IMR-90 (cell line): Measurements from ENCODE around the gene IREB2. TPM values are rescaled to one million over a fixed set of nuclear protein-coding genes. Genes with fewer than 3 reads are reported as not detected.

Experiments used
- ATAC-seq: fragments of 200-7000 bp; cut with Tn5 transposase; 2 replicates; pipeline ENCODE4 v1.9.1; 2020; ENCODE audit warnings: low read depth, mild to moderate bottlenecking, moderate library complexity
- BruUV-seq: library from RNA; stranded (reverse); fragments of 400-500 nt; replicated peaks from 2 replicates; lab custom pipeline; 2021; lab: Mats Ljungman, UMichigan
- CTCF ChIA-PET: fragments of 300-600 bp; formaldehyde crosslinking; extraction: SDS; loops from one replicate; lab custom pipeline; 2021; ENCODE audit warnings: antibody characterized with exemption; lab: Yijun Ruan, JAX
- POLR2A ChIA-PET: fragments of 300-600 bp; sonication (Branson Sonifier 250); formaldehyde crosslinking; loops from one replicate; lab custom pipeline; 2022; ENCODE audit warnings: antibody characterized with exemption; ENCODE audit not compliant: unreplicated experiment; lab: Charles Lee
- DNase-seq: peaks from one replicate; pipeline ENCODE4 v3.0.0; 2013
- H2AFZ ChIP-seq: replicated peaks from 2 replicates; pipeline ENCODE3; 2013; ENCODE audit warnings: low read length, mild to moderate bottlenecking; ENCODE audit not compliant: poor library complexity
- H2AK5ac ChIP-seq: 2 replicates; pipeline ENCODE4 v1.6.1; 2013; ENCODE audit warnings: low read depth, low read length, inconsistent platforms
- H2AK9ac ChIP-seq: replicated peaks from 2 replicates; pipeline ENCODE3; 2013; ENCODE audit warnings: mild to moderate bottlenecking, low read depth, low read length, moderate library complexity; ENCODE audit not compliant: poor library complexity
- H2BK120ac ChIP-seq: 2 replicates; pipeline ENCODE4 v1.6.1; 2013; ENCODE audit warnings: low read depth, low read length, inconsistent platforms
- H2BK15ac ChIP-seq: 3 replicates; pipeline ENCODE4 v1.6.1; 2013; ENCODE audit warnings: low read depth, low read length, inconsistent platforms
- H2BK20ac ChIP-seq: 2 replicates; pipeline ENCODE4 v1.6.1; 2013; ENCODE audit warnings: low read depth, mild to moderate bottlenecking, inconsistent platforms, low read length, moderate library complexity
- H2BK5ac ChIP-seq: 2 replicates; pipeline ENCODE4 v1.6.1; 2013; ENCODE audit warnings: mild to moderate bottlenecking, low read depth, low read length, inconsistent platforms; ENCODE audit not compliant: poor library complexity, severe bottlenecking
- H3K14ac ChIP-seq: replicated peaks from 2 replicates; pipeline ENCODE4 v1.6.1; 2013; ENCODE audit warnings: low read depth, low read length, inconsistent platforms
- H3K18ac ChIP-seq: 2 replicates; pipeline ENCODE4 v1.6.1; 2013; ENCODE audit warnings: low read depth, low read length, control low read depth
- H3K23ac ChIP-seq: 2 replicates; pipeline ENCODE4 v1.6.1; 2013; ENCODE audit warnings: low read depth, low read length, inconsistent platforms
- H3K27ac ChIP-seq: 2 replicates; pipeline ENCODE4 v1.5.1; 2013; ENCODE audit warnings: mild to moderate bottlenecking, control low read depth, low read length; ENCODE audit not compliant: insufficient read depth
- H3K27me3 ChIP-seq: 2 replicates; pipeline ENCODE4 v1.6.1; 2013; ENCODE audit warnings: low read length; ENCODE audit not compliant: control insufficient read depth, insufficient read depth
- H3K36me3 ChIP-seq: 2 replicates; pipeline ENCODE4 v1.6.1; 2013; ENCODE audit warnings: low read length, mixed read lengths; ENCODE audit not compliant: control insufficient read depth, insufficient read depth
- H3K4ac ChIP-seq: 2 replicates; pipeline ENCODE4 v1.6.1; 2013; ENCODE audit warnings: low read depth, low read length, inconsistent platforms
- H3K4me1 ChIP-seq: 2 replicates; pipeline ENCODE4 v1.6.1; 2013; ENCODE audit warnings: low read length, mixed read lengths; ENCODE audit not compliant: control insufficient read depth, insufficient read depth
- H3K4me2 ChIP-seq: 2 replicates; pipeline ENCODE4 v1.6.1; 2013; ENCODE audit warnings: low read depth, mild to moderate bottlenecking, control low read depth, low read length, moderate library complexity
- H3K4me3 ChIP-seq: 2 replicates; pipeline ENCODE4 v1.5.1; 2013; ENCODE audit warnings: low read depth, mild to moderate bottlenecking, control low read depth, low read length, moderate library complexity; ENCODE audit not compliant: insufficient read depth
- H3K56ac ChIP-seq: 2 replicates; pipeline ENCODE4 v1.6.1; 2013; ENCODE audit warnings: low read length, inconsistent platforms; ENCODE audit not compliant: insufficient read depth; ENCODE audit errors: extremely low read depth
- H3K79me1 ChIP-seq, 2 experiments: 2 replicates each; pipeline ENCODE4 v1.6.1; 2013; ENCODE audit warnings: low read length in 2 of 2, inconsistent platforms in 1 of 2, low read depth in 1 of 2
- H3K9ac ChIP-seq: 2 replicates; pipeline ENCODE4 v1.6.1; 2013; ENCODE audit warnings: low read depth, low read length, control low read depth
- H3K9me1 ChIP-seq: 2 replicates; pipeline ENCODE4 v1.6.1; 2013; ENCODE audit warnings: low read length, inconsistent platforms; ENCODE audit not compliant: insufficient read depth
- H3K9me3 ChIP-seq: 2 replicates; pipeline ENCODE4 v1.6.1; 2013; ENCODE audit warnings: low read length; ENCODE audit not compliant: control insufficient read depth, insufficient read depth
- H4K20me1 ChIP-seq: 2 replicates; pipeline ENCODE4 v1.6.1; 2013; ENCODE audit warnings: low read length, inconsistent platforms; ENCODE audit not compliant: insufficient read depth
- H4K5ac ChIP-seq: 2 replicates; pipeline ENCODE4 v1.6.1; 2013; ENCODE audit warnings: mild to moderate bottlenecking, low read depth, low read length, control low read depth
- H4K8ac ChIP-seq, 2 experiments: 2 replicates each; pipeline ENCODE4 v1.6.1; 2013; ENCODE audit warnings: low read depth in 2 of 2, low read length in 2 of 2, control low read depth in 1 of 2, inconsistent platforms in 1 of 2
- H4K91ac ChIP-seq: 2 replicates; pipeline ENCODE4 v1.6.1; 2013; ENCODE audit warnings: low read depth, low read length, inconsistent platforms; ENCODE audit not compliant: insufficient read depth
- CTCF ChIP-seq: conservative IDR thresholded peaks from 2 replicates; pipeline ENCODE4 v1.5.1; 2012; ENCODE audit warnings: mild to moderate bottlenecking, low read depth, low read length, improper control_type of control experiment
- WGBS, 2 experiments: methylation state at CpG; one replicate each; pipeline versions ENCODE4 v1.1.5 to v1.1.7; 2013; ENCODE audit warnings: missing lambda C conversion rate in 2 of 2; ENCODE audit not compliant: insufficient read length in 1 of 2; ENCODE audit errors: extremely low coverage in 2 of 2; 5-methylcytosine and 5-hydroxymethylcytosine counted together
- dilution Hi-C: fragments of 300-500 bp; cut with HindIII; formaldehyde crosslinking; loops from one replicate; pipeline ENCODE4 v1.14.3; 2018; ENCODE audit warnings: low sequenced_read_pairs; ENCODE audit not compliant: unreplicated experiment
- in situ Hi-C: fragments of 300-500 bp; cut with MboI; formaldehyde crosslinking; loops from 3 replicates; pipeline ENCODE4 v1.14.3; 2019; ENCODE audit warnings: low sequenced_read_pairs, inconsistent platforms, mixed read lengths
- intact Hi-C: fragments of 100-400 bp; cut with micrococcal nuclease; formaldehyde crosslinking; loops from 2 replicates; pipeline ENCODE4 v1.10.0; 2022
- polyA plus RNA-seq, 3 experiments: library from polyadenylated mRNA; depleted of rRNA; stranded (reverse); fragments of >200 nt; gene quantifications; 2 replicates each; pipeline ENCODE4 v1.2.3, GENCODE V29; 2012; ENCODE audit warnings: low replicate concordance in 1 of 3
- total RNA-seq: library from RNA; depleted of rRNA; stranded (reverse); fragments of >200 nt; gene quantifications from 2 replicates; pipeline ENCODE4 v1.2.3, GENCODE V29; 2012
- TF ChIP-seq, protein P1 (sequence below): fragments of 150-350 bp; IDR thresholded peaks from 2 replicates; pipeline ENCODE4 v1.6.1; 2016; ENCODE audit warnings: low read depth, mild to moderate bottlenecking, low read length, moderate library complexity, borderline replicate concordance

Gene IREB2
- total and polyA plus RNA-seq, 2 of the 4 experiments (the other 2 are of a cell fraction), result 12.2 to 13.5 TPM

DNA sequence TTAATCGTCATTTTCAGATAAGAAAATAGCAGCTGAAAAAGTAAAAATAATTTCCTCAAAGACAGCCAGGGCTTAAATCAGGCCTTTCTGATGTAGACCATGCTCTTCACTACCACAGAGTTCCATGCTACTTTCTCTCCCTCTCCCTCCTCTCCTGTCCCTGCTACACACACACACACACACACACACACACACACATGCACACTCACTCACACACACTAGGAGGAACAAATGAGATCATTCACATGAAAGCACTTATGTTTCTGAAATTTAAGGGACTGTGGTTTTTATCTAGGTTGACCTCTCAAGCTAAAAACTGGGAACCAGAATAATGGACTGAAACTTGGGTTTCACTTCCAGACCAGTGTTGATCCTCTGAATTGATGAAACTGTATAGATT, 98.1 kb downstream of the IREB2 start:
- Histone ChIP-seq H3K9me1 (0 out of 2 replicates have a peak, but pooled peaks cover 2% of the 10 kb centered on the region), H3K9me3 (no peaks in the 10 kb centered on the region), H3K4me1 (no peaks in the 10 kb centered on the region), H2AK5ac (no peak overlapping the region), H2AFZ (no peak overlapping the region), H3K27me3 (no peaks in the 10 kb centered on the region), H3K4ac (no peak overlapping the region), H4K20me1 (peaks cover 5% of the 10 kb centered on the region; the same call in 1 of the 2 replicates), H3K4me2 (no peak overlapping the region), H3K27ac (no peak overlapping the region), H2BK15ac (no peak overlapping the region), H3K56ac (no peak overlapping the region), H3K18ac (no peak overlapping the region), H4K91ac (no peak overlapping the region), H2BK20ac (no peak overlapping the region), H3K4me3 (no peak overlapping the region), H4K8ac (no peak overlapping the region), H3K14ac (no peak overlapping the region), H3K36me3 (no peaks in the 10 kb centered on the region), H2BK120ac (no peak overlapping the region), H2BK5ac (no peak overlapping the region), H3K79me1 (peaks cover 4 to 9% of the 10 kb centered on the region in 2 experiments; a peak in 3 of 4 replicates), H3K9ac (no peak overlapping the region), H2AK9ac (no peak overlapping the region), H3K23ac (no peak overlapping the region), H4K5ac (no peak overlapping the region)
- intact Hi-C loops, result no loop called here
- peak; percentile 37 for DNase-seq
- no peak for TF ChIP-seq CTCF
- TF ChIP-seq, protein P1, sequence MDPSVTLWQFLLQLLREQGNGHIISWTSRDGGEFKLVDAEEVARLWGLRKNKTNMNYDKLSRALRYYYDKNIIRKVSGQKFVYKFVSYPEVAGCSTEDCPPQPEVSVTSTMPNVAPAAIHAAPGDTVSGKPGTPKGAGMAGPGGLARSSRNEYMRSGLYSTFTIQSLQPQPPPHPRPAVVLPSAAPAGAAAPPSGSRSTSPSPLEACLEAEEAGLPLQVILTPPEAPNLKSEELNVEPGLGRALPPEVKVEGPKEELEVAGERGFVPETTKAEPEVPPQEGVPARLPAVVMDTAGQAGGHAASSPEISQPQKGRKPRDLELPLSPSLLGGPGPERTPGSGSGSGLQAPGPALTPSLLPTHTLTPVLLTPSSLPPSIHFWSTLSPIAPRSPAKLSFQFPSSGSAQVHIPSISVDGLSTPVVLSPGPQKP, result no peak
- BruUV-seq, result no TSS peak
- in situ Hi-C loops, result no loop called here
- no peak for ATAC-seq
- dilution Hi-C loops, result no loop called here
- CTCF ChIA-PET, result no interaction called here
- POLR2A ChIA-PET, result interaction anchor here (0.5 kb wide), 1 partner anchor 99 kb away, joined by 3 read pairs; no protein-coding TSS in a partner anchor
- WGBS, 2 experiments, result no CpG with 5 or more reads among the region's 1 CpG
